CD14-positive monocyte (primary cell): ENCODE measurements around the gene XRN1. TPM values are rescaled to one million over a fixed set of nuclear protein-coding genes. Genes with fewer than 3 reads are reported as not detected.

Experiments
- DNase-seq, 3 donors: peaks; one replicate each; pipeline ENCODE4 v3.0.0-alpha.2; 2011 to 2022
- H2AFZ ChIP-seq: 2 replicates; pipeline ENCODE4 v1.6.0; 2012; ENCODE audit warnings: mild to moderate bottlenecking, low read depth, low read length, inconsistent platforms; ENCODE audit not compliant: insufficient read depth, poor library complexity, severe bottlenecking
- H3K27ac ChIP-seq, 2 donors: 1 replicate in 1 of 2; 2 replicates in 1 of 2; pipeline ENCODE4 v1.5.1; 2012 to 2013; ENCODE audit warnings: low read length in 2 of 2, control low read depth in 1 of 2, inconsistent platforms in 1 of 2, low read depth in 1 of 2, mild to moderate bottlenecking in 1 of 2
- H3K27me3 ChIP-seq, 2 donors: one replicate each; pipeline versions ENCODE4 v1.6.0 to v1.6.1; 2011 to 2013; ENCODE audit warnings: low read length in 2 of 2; ENCODE audit not compliant: control insufficient read depth in 2 of 2, insufficient read depth in 2 of 2
- H3K36me3 ChIP-seq, 2 donors: replicated peaks in 1 of 2; 1 replicate in 1 of 2; 2 replicates in 1 of 2; pipeline versions ENCODE4 v1.5.1 to v1.6.1; 2012 to 2013; ENCODE audit warnings: low read length in 2 of 2, control low read depth in 1 of 2, inconsistent platforms in 1 of 2, mild to moderate bottlenecking in 1 of 2; ENCODE audit not compliant: insufficient read depth in 2 of 2, control insufficient read depth in 1 of 2
- H3K4me1 ChIP-seq, 2 donors: 1 replicate in 1 of 2; 2 replicates in 1 of 2; pipeline versions ENCODE4 v1.5.1 to v1.6.1; 2012 to 2013; ENCODE audit warnings: low read length in 2 of 2, control low read depth in 1 of 2, inconsistent platforms in 1 of 2, mild to moderate bottlenecking in 1 of 2, moderate library complexity in 1 of 2; ENCODE audit not compliant: insufficient read depth in 2 of 2, control insufficient read depth in 1 of 2
- H3K4me2 ChIP-seq: replicated peaks from 2 replicates; pipeline ENCODE3; 2012; ENCODE audit warnings: low read length, moderate library complexity, mild to moderate bottlenecking; ENCODE audit not compliant: poor library complexity, severe bottlenecking; ENCODE audit errors: extremely low read depth
- H3K4me3 ChIP-seq, 3 experiments: fragments of 200-600 bp in 1 of 3; sonication (generic) in 1 of 3; replicated peaks in 1 of 3; 1 replicate in 2 of 3; 2 replicates in 1 of 3; pipeline ENCODE4 v1.5.1; 2011 to 2013; ENCODE audit warnings: low read length in 3 of 3, mild to moderate bottlenecking in 3 of 3, control low read depth in 2 of 3, low read depth in 2 of 3, inconsistent platforms in 1 of 3, moderate library complexity in 1 of 3
- H3K79me2 ChIP-seq: 2 replicates; pipeline ENCODE4 v1.6.0; 2012; ENCODE audit warnings: mild to moderate bottlenecking, control low read depth, inconsistent platforms, low read length, moderate library complexity; ENCODE audit not compliant: insufficient read depth
- H3K9ac ChIP-seq: 2 replicates; pipeline ENCODE4 v1.6.0; 2017; ENCODE audit warnings: low read length, mild to moderate bottlenecking; ENCODE audit not compliant: insufficient read depth, poor library complexity, severe bottlenecking
- H3K9me3 ChIP-seq, 2 donors: replicated peaks in 1 of 2; 1 replicate in 1 of 2; 2 replicates in 1 of 2; pipeline versions ENCODE4 v1.5.1 to v1.6.1; 2012 to 2013; ENCODE audit warnings: low read length in 2 of 2, control low read depth in 1 of 2; ENCODE audit not compliant: control insufficient read depth in 1 of 2, insufficient read depth in 1 of 2
- H4K20me1 ChIP-seq: 2 replicates; pipeline ENCODE4 v1.6.0; 2012; ENCODE audit warnings: mild to moderate bottlenecking, low read length, control low read depth, moderate library complexity; ENCODE audit not compliant: insufficient read depth
- H3K27ac Mint-ChIP-seq, 7 donors: one replicate each; pipeline ENCODE4 v1.8.0; 2020; ENCODE audit warnings: mild to moderate bottlenecking in 7 of 7, mixed read lengths in 7 of 7, moderate library complexity in 6 of 7, inconsistent platforms in 2 of 7
- H3K27me3 Mint-ChIP-seq, 3 donors: one replicate each; pipeline ENCODE4 v1.8.0; 2021 to 2022; ENCODE audit warnings: low read depth in 3 of 3, mild to moderate bottlenecking in 3 of 3, mixed read lengths in 3 of 3, moderate library complexity in 3 of 3, inconsistent platforms in 1 of 3
- H3K36me3 Mint-ChIP-seq, 2 donors: one replicate each; pipeline ENCODE4 v1.8.0; 2020; ENCODE audit warnings: mixed read lengths in 2 of 2, inconsistent platforms in 1 of 2, mild to moderate bottlenecking in 1 of 2
- H3K4me1 Mint-ChIP-seq: one replicate; pipeline ENCODE4 v1.8.0; 2020; ENCODE audit warnings: mild to moderate bottlenecking, mixed read lengths
- H3K4me3 Mint-ChIP-seq, 2 donors: one replicate each; pipeline ENCODE4 v1.8.0; 2020; ENCODE audit warnings: mild to moderate bottlenecking in 2 of 2, mixed read lengths in 2 of 2, moderate library complexity in 1 of 2
- H3K9me3 Mint-ChIP-seq, 7 donors: one replicate each; pipeline ENCODE4 v1.8.0; 2020 to 2022; ENCODE audit warnings: mixed read lengths in 7 of 7, mild to moderate bottlenecking in 6 of 7, moderate library complexity in 6 of 7, inconsistent platforms in 2 of 7
- CTCF ChIP-seq: fragments of 200-600 bp; IDR thresholded peaks from one replicate; pipeline ENCODE4 v1.8.0; 2022; ENCODE audit warnings: antibody characterized with exemption, mild to moderate bottlenecking
- whole genome bisulfite sequencing: methylation state at CpG from one replicate; pipeline ENCODE4 v1.1.5; 2013; ENCODE audit warnings: missing lambda C conversion rate; ENCODE audit not compliant: insufficient coverage; 5-methylcytosine and 5-hydroxymethylcytosine counted together
- intact Hi-C, 2 donors: fragments of 100-400 bp; cut with micrococcal nuclease; formaldehyde crosslinking; loops; one replicate each; pipeline versions ENCODE4 v1.15.0 to v1.15.1; 2023
- polyA plus RNA-seq, 3 donors: library from polyadenylated mRNA; depleted of rRNA in 1 of 3; unstranded in 2 of 3; stranded (reverse) in 1 of 3; fragments of 300-500 nt in 2 of 3; fragments of >200 nt in 1 of 3; fragmentation: Illumina TruSeq in 2 of 3; gene quantifications; 1 replicate in 2 of 3; 2 replicates in 1 of 3; pipeline ENCODE4 v1.2.3, GENCODE V29; 2012 to 2021

Gene XRN1
- polyA plus RNA-seq, 3 donors = 8.6 to 47.9 (median 24.3) TPM

- Mint-ChIP-seq H3K36me3 (peaks cover 33 to 48% of the 10 kb centered on the region in 2 donors), H3K27ac (peak overlapping the region in 1 of 7 donors; percentile 1), H3K4me1 (no peaks in the 10 kb centered on the region), H3K4me3 (no peak overlapping the region), H3K27me3 (no peaks in the 10 kb centered on the region), H3K9me3 (peaks cover 0 to 1% (median 0%) of the 10 kb centered on the region in 7 donors)
- Histone ChIP-seq H3K9ac (no peak overlapping the region), H3K4me2 (no peak overlapping the region), H3K27ac (no peak overlapping the region), H3K9me3 (no peaks in the 10 kb centered on the region), H3K4me3 (no peak overlapping the region), H3K27me3 (no peaks in the 10 kb centered on the region), H3K79me2 (no peaks in the 10 kb centered on the region), H3K36me3 (peaks cover 25 to 46% of the 10 kb centered on the region in 2 donors), H4K20me1 (no peaks in the 10 kb centered on the region), H2AFZ (no peak overlapping the region), H3K4me1 (no peaks in the 10 kb centered on the region)
- intact Hi-C loops = no loop called here
- TF ChIP-seq CTCF = no peak
- WGBS = no CpG with 5 or more reads among the region's 3 CpGs
- no peak for DNase-seq
These were observed 127.9 kb downstream of the XRN1 start for GRCh38 chr3:142319912-142320311.

- Histone ChIP-seq H3K4me2 (no peak overlapping the region), H4K20me1 (no peaks in the 10 kb centered on the region), H3K79me2 (no peaks in the 10 kb centered on the region), H3K4me1 (no peaks in the 10 kb centered on the region), H3K27me3 (no peaks in the 10 kb centered on the region), H3K27ac (no peak overlapping the region), H3K9me3 (no peaks in the 10 kb centered on the region), H3K4me3 (no peak overlapping the region), H3K36me3 (peaks cover 26 to 54% of the 10 kb centered on the region in 2 donors), H3K9ac (no peak overlapping the region), H2AFZ (no peak overlapping the region)
- TF ChIP-seq CTCF = no peak
- Mint-ChIP-seq H3K9me3 (peaks cover 0 to under 1% (median 0%) of the 10 kb centered on the region in 7 donors), H3K27me3 (no peaks in the 10 kb centered on the region), H3K4me1 (no peaks in the 10 kb centered on the region), H3K4me3 (no peak overlapping the region), H3K27ac (no peak overlapping the region), H3K36me3 (peaks cover 33 to 53% of the 10 kb centered on the region in 2 donors)
- DNase-seq = no peak
- WGBS = no CpG with 5 or more reads among the region's 1 CpG
- intact Hi-C loops = no loop called here
These were observed 128.7 kb downstream of the XRN1 start for GRCh38 chr3:142319094-142319493.
